Activated CD8-positive, alpha-beta T cell treated with anti-CD3 and anti-CD28 coated beads, Interleukin-2, amount 10 ng/mL, durations not matched to agents 7 days and 5 days (primary cell): Measurements from ENCODE around the gene MRTFA. TPM values are rescaled to one million over a fixed set of nuclear protein-coding genes. Genes with fewer than 3 reads are reported as not detected.

Experiments
- ATAC-seq: fragments of 150-1000 bp; cut with Tn5 transposase; one replicate; pipeline ENCODE4 v1.10.0; 2021; ENCODE audit warnings: moderate library complexity
- CTCF ChIA-PET: fragments of 350-600 bp; sonication (Branson Sonifier 250); formaldehyde crosslinking; loops from one replicate; lab custom pipeline; 2021; ENCODE audit warnings: antibody characterized with exemption; lab: Charles Lee
- POLR2A ChIA-PET: fragments of 350-600 bp; sonication (Branson Sonifier 250); formaldehyde crosslinking; loops from one replicate; lab custom pipeline; 2021; ENCODE audit warnings: antibody characterized with exemption; lab: Charles Lee
- DNase-seq: peaks from one replicate; pipeline ENCODE4 v3.0.0-alpha.2; 2020
- H3K27ac Mint-ChIP-seq: one replicate; pipeline ENCODE4 v1.8.0; 2021; ENCODE audit warnings: mild to moderate bottlenecking, mixed read lengths
- H3K27me3 Mint-ChIP-seq: one replicate; pipeline ENCODE4 v1.8.0; 2021; ENCODE audit warnings: low read depth, mixed read lengths
- H3K36me3 Mint-ChIP-seq: one replicate; pipeline ENCODE4 v1.8.0; 2021; ENCODE audit warnings: low read depth, mixed read lengths
- H3K4me1 Mint-ChIP-seq: one replicate; pipeline ENCODE4 v1.8.0; 2021; ENCODE audit warnings: low read depth, mixed read lengths
- H3K4me3 Mint-ChIP-seq: one replicate; pipeline ENCODE4 v1.8.0; 2021; ENCODE audit warnings: mild to moderate bottlenecking, mixed read lengths
- H3K9me3 Mint-ChIP-seq: one replicate; pipeline ENCODE4 v1.8.0; 2022; ENCODE audit warnings: mixed read lengths; ENCODE audit not compliant: insufficient read depth
- total RNA-seq, 2 experiments: library from RNA; stranded (reverse); gene quantifications; one replicate each; pipeline ENCODE4 v1.2.3, GENCODE V29; 2021

MRTFA gene
- total RNA-seq, 2 experiments from 2014 or later: 65.0 to 65.1 TPM

GRCh38 chr22:40361100-40361499 is 275.4 kb downstream of the MRTFA start:
- ChIA-PET CTCF (interaction anchor here (1.6 kb wide), 1 partner anchor 13 kb away, joined by 11 read pairs; no protein-coding TSS in a partner anchor), POLR2A (no interaction called here)
- ATAC-seq (no peak), DNase-seq (no peak)
- Mint-ChIP-seq H3K27ac (no peak overlapping the region), H3K4me3 (no peak overlapping the region), H3K27me3 (no peaks in the 10 kb centered on the region), H3K4me1 (peaks cover 5% of the 10 kb centered on the region), H3K36me3 (peaks cover 77% of the 10 kb centered on the region), H3K9me3 (no peaks in the 10 kb centered on the region)

Other genes with a start within 250 kb of the MRTFA start
- gene MCHR1, start 42.8 kb upstream of the MRTFA start, total RNA-seq: not detected
- gene SLC25A17, start 182.6 kb upstream of the MRTFA start, total RNA-seq: 10 to 100 TPM; 20.0 to 24.1 TPM
- gene ST13, start 219.9 kb upstream of the MRTFA start, total RNA-seq: 100 to 1,000 TPM; 141 to 148 TPM
- gene XPNPEP3, start 220.4 kb upstream of the MRTFA start, total RNA-seq: 10 to 100 TPM; 14.6 TPM
- gene DNAJB7, start 225.4 kb upstream of the MRTFA start, total RNA-seq: not detected